CD4-positive, alpha-beta T cell treated with Interleukin-15 for 4 hours (primary cell): Measurements from ENCODE around the gene MKS1.

Experiments
- DNase-seq: peaks from one replicate; pipeline ENCODE4 v3.0.0-alpha.2; 2020; ENCODE audit warnings: low spot score

MKS1 gene

DNA sequence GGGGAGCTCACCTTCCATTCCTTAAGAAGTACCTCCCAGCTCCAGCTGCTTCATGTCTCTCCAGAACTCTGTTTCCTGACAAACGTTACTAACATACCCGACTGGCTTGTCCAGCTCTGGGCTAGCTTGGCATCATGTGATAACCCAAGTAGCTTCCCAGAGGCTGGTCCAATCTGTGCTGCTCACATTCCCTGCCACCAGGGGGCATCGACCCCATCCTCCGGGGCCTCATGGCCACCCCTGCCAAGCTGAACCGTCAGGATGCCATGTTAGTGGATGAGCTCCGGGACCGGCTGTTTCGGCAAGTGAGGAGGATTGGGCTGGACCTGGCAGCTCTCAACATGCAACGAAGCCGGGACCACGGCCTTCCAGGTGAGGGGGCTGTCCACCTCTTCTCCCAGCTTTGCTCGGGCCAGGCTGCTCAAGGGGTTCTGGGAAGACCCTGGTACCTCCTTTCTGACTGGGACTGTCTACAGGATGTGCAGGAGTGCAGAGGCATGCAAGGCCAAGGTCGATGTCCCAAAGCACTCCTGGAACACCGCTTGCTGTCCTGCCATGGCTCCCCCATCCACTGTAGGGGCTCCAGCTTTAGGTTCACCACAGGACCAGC lies 18.9 kb downstream of the MKS1 start:
- DNase-seq, result peak; percentile 45

GRCh38 chr17:58196610-58197009 lies 22.4 kb downstream of the MKS1 start:
- no peak for DNase-seq

- DNase-seq, result no peak
Observed at GRCh38 chr17:58195518-58196123, 23.4 kb downstream of the MKS1 start.

- DNase-seq, result no peak
Observed at GRCh38 chr17:58193641-58194255, 25.3 kb downstream of the MKS1 start.

- no peak for DNase-seq
Observed at GRCh38 chr17:58192612-58193011, 26.4 kb downstream of the MKS1 start, which contains the start of gene EPX. TSS of gene EPX (plus strand) at chr17:58192726. CDS start at chr17:58192847, 121 bp downstream.

DNA sequence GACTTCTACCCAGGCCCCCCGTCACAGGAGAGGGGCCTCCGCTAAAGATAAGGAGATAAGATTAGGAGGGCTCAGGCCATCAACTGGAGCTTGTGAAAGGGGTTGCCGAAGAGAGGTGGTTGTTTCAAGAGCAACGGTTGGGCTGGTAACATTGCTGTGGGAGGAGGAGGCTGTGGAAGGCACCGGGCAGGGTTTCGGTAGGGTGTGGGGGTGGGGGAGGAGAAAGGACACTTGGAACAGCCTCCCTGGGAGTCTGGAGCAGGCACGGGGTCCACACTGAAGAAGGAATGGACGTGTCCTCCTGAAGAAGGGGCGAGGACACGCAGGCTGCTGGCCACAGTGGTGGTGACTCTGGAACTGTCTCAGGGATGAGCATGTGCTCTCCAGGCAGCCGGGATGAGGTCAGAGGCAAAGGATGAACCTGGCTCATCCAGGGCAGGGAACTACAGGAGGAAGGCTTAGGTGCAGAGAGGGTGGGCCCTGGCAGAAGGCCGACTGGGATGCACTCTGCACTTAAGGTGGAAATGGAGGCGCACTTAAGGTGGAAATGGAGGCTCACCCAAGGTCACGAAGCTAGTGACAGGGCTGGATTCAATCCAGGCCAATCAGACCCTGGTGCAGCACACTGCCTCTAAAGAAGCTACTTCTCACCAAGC lies 27.7 kb downstream of the MKS1 start:
- no peak for DNase-seq

DNA sequence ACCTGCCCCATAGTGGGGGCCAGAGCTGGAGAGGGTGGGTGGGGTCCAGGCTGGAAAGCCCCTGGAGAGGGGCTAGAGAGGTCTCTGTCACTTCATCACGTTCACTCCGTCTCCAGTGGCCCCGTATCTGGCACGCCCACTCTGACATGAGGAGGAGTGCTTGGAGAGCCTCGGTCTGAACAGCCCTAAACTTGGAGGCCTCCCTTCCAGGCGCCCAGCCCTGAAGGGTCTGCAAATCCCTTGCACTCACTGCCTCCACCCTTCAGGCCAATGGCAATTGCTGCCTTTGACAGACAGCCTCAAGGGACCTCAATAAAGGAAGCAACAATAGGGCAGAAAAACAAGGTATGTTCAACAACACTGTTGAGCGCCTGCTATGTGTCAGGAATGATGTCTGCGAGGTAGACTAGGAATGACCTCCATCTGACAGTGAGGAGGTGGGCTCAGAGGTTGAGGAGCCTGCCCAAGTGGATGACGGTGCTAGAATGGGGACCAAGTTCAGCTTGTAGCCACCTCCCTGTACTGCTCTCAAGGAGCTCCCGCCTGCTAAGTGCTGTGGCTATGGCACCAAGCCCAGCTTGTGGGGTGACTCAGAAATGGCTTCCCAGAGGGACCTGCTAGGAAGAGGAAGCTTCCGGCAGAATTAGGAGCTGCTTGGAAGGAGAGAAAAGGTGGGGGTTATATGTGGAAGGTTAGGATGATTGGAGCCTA lies 29.5 kb downstream of the MKS1 start:
- no peak for DNase-seq

GRCh38 chr17:58187675-58188074 lies 31.4 kb downstream of the MKS1 start:
- no peak for DNase-seq

DNA sequence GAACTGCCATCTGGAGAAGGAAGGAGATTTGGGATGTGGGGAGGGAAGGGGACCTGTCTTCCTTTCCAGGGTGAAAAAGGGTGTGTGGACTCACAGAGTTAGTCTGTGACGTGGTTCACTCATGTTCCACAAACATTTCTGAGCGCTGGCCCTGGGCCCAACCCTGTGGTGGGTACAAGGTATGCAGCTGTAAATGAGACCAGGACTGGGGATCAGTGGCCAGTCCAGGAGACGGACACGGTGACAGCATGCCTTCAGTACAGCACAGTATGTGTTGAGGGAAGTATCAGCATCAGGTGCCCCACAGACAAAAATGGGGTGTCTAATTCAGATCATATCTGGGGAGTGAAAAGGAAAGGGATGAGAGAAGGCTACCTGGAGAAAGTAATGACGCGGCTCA lies 32.0 kb downstream of the MKS1 start:
- no peak for DNase-seq

GRCh38 chr17:58186591-58186990 lies 32.5 kb downstream of the MKS1 start:
- DNase-seq, result no peak

- DNase-seq, result no peak
Observed at GRCh38 chr17:58184986-58185761, 33.9 kb downstream of the MKS1 start.

GRCh38 chr17:58184308-58184985 lies 34.6 kb downstream of the MKS1 start:
- no peak for DNase-seq

DNA sequence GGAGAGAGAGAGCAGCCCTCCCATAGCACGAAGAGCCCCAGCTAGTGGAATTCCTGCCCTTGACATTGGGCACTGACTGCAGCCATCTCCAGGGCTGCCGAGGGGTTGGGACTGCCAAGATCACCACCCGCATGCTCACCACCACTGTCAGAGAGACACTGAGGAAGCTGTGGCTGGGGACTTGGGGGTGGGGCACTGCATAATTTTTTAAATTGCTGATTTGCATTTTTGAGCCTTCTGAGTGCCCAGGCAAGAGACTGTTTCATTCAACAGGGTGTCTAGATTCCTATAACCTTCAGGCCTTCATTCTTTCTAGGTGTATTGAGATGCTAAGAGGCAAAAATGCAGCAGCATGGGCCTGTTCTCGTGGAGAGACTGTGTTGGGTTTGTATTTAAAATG lies 35.5 kb downstream of the MKS1 start:
- DNase-seq, result no peak

DNA sequence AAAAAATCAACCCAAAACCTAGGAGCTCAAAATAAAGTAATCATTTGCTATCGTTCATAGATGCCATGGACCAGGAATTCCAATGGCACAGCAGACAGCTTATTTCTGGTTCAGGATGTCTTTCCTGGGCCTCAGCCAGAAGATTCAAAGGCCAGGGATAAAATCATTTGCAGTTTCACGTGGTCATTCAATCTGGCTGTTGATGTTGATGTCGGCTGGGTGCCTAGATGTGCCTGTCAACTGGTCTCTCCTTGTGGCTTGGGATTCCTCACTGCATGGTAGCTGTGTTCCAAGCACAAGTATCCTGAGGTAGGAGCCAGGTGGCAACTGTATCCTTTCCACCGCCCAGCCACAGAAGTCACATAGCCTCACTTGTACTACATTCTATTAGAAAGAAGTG lies 37.3 kb downstream of the MKS1 start:
- no peak for DNase-seq

- no peak for DNase-seq
Observed at GRCh38 chr17:58176200-58176599, 42.9 kb downstream of the MKS1 start.

DNA sequence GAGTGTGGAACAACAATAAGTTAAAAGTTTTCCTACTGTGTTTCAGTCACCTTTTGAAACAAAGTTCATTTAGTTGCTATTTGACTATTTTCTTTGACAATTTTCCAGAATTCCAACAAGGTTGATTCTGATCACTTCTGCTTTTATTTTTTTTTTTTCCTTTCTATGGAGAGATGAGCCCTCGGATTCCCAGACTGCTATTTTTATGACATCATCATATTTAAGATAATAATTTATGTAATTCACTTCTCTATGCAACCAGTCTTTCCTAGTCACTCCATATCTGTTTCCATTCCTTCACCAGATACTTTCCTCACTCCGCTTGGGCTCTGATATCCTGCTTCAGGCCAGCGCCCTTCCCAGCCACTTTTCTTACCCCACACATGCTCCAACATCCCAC lies 44.2 kb downstream of the MKS1 start:
- no peak for DNase-seq

DNA sequence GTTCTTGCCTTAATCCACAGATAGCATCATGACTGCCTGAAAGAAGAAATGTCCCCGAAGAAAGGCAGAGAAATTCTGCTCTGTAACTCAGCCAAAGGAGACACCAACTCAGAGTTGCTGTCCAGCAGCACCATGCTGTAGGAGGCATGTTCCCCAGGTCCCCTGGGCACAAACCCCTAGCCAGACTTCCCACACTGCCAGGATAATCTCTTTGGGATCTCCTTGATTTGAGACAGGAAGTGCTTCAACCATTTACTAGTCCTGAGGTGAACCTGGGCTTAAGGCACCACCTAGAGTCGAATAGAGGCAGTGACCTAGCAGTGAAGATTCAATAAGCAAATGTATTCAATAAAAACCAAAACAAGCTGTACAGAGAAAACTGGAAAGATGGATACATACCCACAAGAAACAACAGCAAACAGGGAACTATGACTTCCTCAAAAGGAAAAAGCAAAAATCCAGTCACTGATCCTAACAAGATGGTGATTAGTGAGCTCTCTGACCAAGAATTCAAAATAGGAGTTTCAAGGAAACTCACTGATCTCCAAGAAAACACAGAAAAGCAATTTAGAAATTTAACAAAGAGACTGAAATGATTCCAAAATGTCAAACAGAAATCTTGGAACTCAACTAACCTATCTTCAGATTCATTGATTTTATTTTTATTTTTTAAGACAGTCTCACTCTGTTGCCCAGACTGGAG lies 46.5 kb downstream of the MKS1 start:
- DNase-seq, result peak; percentile 69

- DNase-seq, result peak; percentile 20
Observed at GRCh38 chr17:58170622-58171021, 48.4 kb downstream of the MKS1 start.

DNA sequence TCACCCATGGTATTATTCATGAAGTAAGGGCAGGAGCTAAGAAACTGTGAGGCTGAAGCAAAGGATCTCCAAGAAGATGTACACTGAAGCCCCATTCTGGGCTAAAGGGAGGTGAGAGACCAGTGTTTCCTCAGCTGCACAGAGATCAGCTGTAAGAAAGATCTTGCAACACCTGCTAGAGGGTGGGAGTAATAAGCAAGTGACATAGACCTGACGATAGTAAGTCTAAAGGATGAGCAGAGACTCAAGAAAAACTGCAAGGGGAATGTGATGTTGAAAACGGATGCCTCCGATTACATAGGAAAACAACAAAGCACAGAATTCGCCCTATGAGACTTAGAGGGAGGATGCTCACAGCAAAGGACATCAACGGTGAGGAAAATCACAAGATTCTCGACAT lies 52.4 kb downstream of the MKS1 start, which contains the start of gene OR4D2:
OR4D2 (plus strand) TSS at position 301 of the 400 bp plus-strand sequence. CDS start 2,674 bp downstream, outside the sequence.
- no peak for DNase-seq

GRCh38 chr17:58165981-58166380 lies 53.1 kb downstream of the MKS1 start:
- DNase-seq, result no peak
